ENCODE data around the gene IL6ST. TPM values are rescaled to one million over a fixed set of nuclear protein-coding genes. Genes with fewer than 3 reads are reported as not detected.
"Not testable (repeated sequence)": the region's sequence is repeated elsewhere in the genome, so short reads cannot be mapped to it uniquely, and the experiment has no call there.

The IL6ST gene
- 10 to 100 TPM; 52.7 to 55.4 TPM for total RNA-seq

DNA sequence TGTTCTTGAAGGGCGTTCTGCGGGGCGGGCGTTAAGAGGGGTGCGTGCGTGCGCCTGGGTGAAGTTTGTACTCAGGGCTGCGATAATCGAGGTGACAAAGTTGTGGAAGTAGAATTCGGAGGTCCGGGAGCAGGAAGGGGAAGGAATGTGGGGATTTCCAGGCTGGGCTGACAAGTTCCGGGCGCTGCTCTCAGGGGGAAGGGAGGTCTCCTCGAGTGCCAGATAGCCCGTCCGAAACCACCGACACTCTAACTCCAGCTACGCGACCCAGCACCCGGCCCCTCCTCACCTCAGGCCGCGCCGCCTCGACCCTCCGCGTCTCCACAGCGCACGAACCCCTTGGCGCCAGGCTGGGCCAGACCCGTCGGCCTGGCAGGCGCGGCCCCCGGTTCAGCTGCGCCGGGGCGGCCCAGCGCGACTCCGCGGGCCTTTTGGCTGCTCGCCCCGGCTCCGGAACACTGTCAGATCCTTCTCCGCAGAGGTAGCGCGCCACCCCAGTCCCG lies at the start of gene IL6ST:
IL6ST (minus strand) TSS at position 469 of the 503 bp plus-strand sequence. CDS start 18,685 bp downstream, outside the sequence.
- peak in 1 of 2 donors; percentile 54 for ATAC-seq
- Mint-ChIP-seq H3K27ac (peak within 1 kb of the TSS; percentile 89 to 96), H3K4me3 (peak within 1 kb of the TSS; percentile 93), H3K9me3 (peaks cover 4% of the 10 kb centered on the region), H3K36me3 (peaks cover 22% of the 10 kb centered on the region), H3K4me1 (ENCODE audit: low read depth in 2 of 2) (peaks cover 36 to 51% of the 10 kb centered on the region in 2 donors), H3K27me3 (peaks cover 0 to 10% of the 10 kb centered on the region in 2 donors)
- DNase-seq (ENCODE audit: low spot score): peak; percentile 76

DNA sequence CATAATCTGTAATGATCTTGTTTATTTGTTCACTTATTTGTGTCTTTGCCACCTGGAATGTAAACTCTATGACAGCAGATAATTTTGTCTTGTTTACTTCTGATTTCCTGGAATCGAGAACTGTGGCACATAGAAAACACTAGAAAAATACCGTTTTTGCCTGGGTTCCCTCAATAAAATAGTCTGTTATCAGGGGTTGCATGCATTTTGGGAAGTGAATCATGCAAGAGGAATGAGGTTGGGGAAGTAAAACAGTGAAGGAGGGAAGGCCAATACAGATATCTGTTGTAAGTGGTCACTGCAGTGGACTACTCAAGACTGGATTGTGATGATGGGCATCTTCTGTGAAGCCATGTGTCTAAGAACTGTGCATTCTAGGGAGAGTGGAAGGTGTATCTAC lies 45.2 kb upstream of the IL6ST start:
- no peaks in the 10 kb centered on the region for H3K36me3 Mint-ChIP-seq
- no peak overlapping the region for H3K27ac Mint-ChIP-seq
- ATAC-seq (no peak), DNase-seq (ENCODE audit: low spot score) (no peak)
- peaks cover 0 to 2% of the 10 kb centered on the region in 2 donors for H3K4me1 Mint-ChIP-seq (ENCODE audit: low read depth in 2 of 2)
- H3K27me3 Mint-ChIP-seq: peaks cover 14 to 24% of the 10 kb centered on the region in 2 donors
- H3K4me3 Mint-ChIP-seq: no peak overlapping the region
- H3K9me3 Mint-ChIP-seq: no peaks in the 10 kb centered on the region

DNA sequence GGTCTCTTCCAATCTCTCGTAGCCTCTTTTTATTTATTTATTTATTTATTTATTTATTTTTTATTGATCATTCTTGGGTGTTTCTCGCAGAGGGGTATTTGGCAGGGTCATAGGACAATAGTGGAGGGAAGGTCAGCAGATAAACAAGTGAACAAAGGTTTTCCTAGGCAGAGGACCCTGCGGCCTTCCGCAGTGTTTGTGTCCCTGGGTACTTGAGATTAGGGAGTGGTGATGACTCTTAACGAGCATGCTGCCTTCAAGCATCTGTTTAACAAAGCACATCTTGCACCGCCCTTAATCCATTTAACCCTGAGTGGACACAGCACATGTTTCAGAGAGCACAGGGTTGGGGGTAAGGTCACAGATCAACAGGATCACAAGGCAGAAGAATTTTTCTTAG lies 43.4 kb upstream of the IL6ST start:
- not testable (repeated sequence) for H3K4me1 Mint-ChIP-seq (ENCODE audit: low read depth in 2 of 2); ATAC-seq; H3K36me3 Mint-ChIP-seq; H3K9me3 Mint-ChIP-seq; H3K4me3 Mint-ChIP-seq; H3K27ac Mint-ChIP-seq; DNase-seq (ENCODE audit: low spot score)
- peaks cover 7 to 24% of the 10 kb centered on the region in 2 donors for H3K27me3 Mint-ChIP-seq

DNA sequence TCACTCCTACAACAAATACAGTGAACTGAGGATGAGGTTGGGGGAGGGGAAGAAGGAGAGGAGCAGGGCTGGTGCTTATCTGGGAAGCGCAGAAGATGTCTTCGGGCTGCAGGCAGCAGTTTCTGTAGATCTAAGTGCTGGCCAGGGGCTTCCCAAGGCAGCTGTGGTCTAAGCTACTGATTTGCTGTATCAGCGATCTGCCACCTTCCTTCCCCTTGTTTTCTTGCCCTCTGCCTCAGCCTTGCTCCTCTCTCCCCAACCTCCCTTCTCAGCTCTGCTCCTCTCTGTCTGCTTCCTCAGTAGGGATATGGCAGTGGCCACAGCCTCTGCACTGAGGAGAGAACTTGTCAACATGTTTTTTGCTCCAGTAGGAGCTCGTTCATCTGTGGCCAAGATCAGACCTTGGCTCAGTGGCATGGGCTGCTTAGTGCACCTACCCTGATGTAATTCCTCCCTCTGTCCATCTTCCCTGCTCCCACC lies 42.8 kb upstream of the IL6ST start:
- Mint-ChIP-seq H3K4me1 (ENCODE audit: low read depth in 2 of 2) (peaks cover 0 to 2% of the 10 kb centered on the region in 2 donors), H3K27me3 (peaks cover 6 to 18% of the 10 kb centered on the region in 2 donors), H3K27ac (no peak overlapping the region), H3K9me3 (no peaks in the 10 kb centered on the region), H3K4me3 (no peak overlapping the region), H3K36me3 (no peaks in the 10 kb centered on the region)
- ATAC-seq: no peak
- no peak for DNase-seq (ENCODE audit: low spot score)

DNA sequence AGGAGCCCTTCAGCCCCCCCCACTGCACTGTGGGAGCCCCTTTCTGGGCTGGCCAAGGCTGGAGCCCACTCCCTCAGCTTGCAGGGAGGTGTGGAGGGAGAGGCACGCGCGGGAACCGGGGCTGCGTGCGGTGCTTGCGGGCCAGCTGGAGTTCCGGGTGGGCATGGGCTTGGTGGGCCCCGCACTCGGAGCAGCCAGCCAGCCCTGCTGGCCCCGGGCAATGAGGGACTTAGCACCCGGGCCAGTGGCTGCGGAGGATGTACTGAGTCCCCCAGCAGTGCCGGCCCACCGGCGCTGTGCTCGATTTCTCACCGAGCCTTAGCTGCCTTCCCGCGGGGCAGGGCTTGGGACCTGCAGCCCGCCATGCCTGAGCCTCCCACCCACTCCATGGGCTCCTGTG lies 40.6 kb upstream of the IL6ST start:
- peaks cover 5 to 15% of the 10 kb centered on the region in 2 donors for H3K27me3 Mint-ChIP-seq
- H3K27ac Mint-ChIP-seq; H3K4me1 Mint-ChIP-seq (ENCODE audit: low read depth in 2 of 2); H3K9me3 Mint-ChIP-seq; ATAC-seq; H3K4me3 Mint-ChIP-seq; H3K36me3 Mint-ChIP-seq; DNase-seq (ENCODE audit: low spot score): not testable (repeated sequence)

DNA sequence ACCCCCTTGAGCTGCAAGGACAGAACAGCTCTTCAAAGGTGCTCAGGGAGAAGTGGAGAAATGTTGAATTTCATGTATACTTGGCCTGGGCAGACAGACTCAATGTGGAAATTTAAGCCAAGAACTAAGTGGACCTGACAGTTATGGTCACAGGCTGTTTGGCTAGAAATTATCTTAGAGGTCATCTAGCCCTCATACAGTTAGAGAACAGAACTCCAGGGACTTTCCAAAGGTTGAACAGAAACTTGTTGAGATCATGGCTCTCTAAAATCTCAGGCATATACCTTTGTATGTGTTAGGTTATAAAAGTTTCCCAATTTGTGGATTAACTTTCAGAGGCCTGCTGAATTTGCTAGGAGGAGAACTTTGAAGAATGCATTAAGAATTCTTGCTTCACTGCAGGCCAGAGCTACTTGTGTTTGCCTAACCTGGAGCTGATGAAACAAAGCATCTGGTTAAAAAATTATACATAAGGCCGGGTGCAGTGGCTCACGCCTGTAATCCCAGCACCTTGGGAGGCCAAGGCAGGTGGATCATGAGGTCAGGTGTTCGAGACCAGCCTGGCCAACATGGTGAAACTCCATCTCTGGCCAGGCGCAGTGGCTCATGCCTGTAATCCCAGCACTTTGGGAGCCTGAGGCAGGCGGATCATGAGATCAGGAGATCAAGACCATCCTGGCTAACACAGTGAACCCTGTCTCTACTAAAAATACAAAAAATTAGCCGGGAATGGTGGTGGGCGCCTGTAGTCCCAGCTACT lies 35.3 kb upstream of the IL6ST start:
- H3K36me3 Mint-ChIP-seq; ATAC-seq; H3K4me1 Mint-ChIP-seq (ENCODE audit: low read depth in 2 of 2): not testable (repeated sequence)

DNA sequence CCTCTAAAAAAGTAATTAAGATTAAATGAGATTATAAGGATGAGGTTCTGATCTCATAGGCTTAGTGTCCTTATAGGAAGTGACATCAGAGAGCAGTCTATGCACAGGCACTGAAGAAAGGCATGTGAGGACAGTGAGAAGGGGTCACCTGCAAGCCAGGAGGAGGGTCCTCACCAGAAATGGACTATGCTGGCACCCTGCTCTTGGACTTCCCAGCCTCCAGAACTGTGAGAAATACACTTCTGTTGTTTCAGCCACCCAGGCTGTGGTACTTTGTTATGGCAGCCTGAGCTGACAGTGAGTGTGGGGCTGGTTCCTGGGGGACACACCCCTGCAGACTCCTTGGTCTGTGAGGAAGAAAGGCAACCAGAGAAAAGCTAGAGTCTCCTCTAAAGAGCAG lies 34.7 kb upstream of the IL6ST start:
- DNase-seq (ENCODE audit: low spot score): no peak
- H3K4me3 Mint-ChIP-seq: no peak overlapping the region
- H3K9me3 Mint-ChIP-seq: no peaks in the 10 kb centered on the region
- ATAC-seq: peak in 1 of 2 donors; percentile 55
- no peaks in the 10 kb centered on the region for H3K27me3 Mint-ChIP-seq
- H3K36me3 Mint-ChIP-seq: no peaks in the 10 kb centered on the region
- peaks cover 0 to 6% of the 10 kb centered on the region in 2 donors for H3K4me1 Mint-ChIP-seq (ENCODE audit: low read depth in 2 of 2)
- no peak overlapping the region for H3K27ac Mint-ChIP-seq

More for the DNA sequence above, 35.3 kb upstream of the IL6ST start:
- not testable (repeated sequence) for H3K27ac Mint-ChIP-seq; H3K9me3 Mint-ChIP-seq; H3K27me3 Mint-ChIP-seq; H3K4me3 Mint-ChIP-seq; DNase-seq (ENCODE audit: low spot score)

DNA sequence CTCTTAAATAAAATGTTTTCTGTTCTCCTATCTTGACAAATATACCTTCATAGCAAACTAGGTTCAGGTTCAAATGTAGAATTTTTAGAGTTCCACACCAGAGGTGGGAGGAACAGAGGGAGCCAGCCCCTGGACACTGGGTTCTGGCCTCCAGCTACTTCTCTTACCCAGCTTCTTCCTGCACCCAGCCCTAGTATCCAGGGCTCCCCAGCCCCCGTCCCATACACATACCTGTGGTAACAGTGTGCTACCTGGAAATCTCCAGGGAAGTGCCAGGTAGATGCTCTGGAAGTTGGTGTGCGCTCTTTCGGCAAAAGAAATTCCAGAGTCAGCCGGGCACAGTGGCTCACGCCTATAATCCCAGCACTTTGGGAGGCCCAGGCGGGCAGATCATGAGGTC lies 33.9 kb upstream of the IL6ST start:
- Mint-ChIP-seq H3K27me3 (no peaks in the 10 kb centered on the region), H3K36me3 (no peaks in the 10 kb centered on the region), H3K27ac (no peak overlapping the region), H3K9me3 (no peaks in the 10 kb centered on the region), H3K4me3 (no peak overlapping the region), H3K4me1 (ENCODE audit: low read depth in 2 of 2) (peaks cover 0 to 6% of the 10 kb centered on the region in 2 donors)
- DNase-seq (ENCODE audit: low spot score) (no peak), ATAC-seq (peak in 1 of 2 donors; percentile 56)

DNA sequence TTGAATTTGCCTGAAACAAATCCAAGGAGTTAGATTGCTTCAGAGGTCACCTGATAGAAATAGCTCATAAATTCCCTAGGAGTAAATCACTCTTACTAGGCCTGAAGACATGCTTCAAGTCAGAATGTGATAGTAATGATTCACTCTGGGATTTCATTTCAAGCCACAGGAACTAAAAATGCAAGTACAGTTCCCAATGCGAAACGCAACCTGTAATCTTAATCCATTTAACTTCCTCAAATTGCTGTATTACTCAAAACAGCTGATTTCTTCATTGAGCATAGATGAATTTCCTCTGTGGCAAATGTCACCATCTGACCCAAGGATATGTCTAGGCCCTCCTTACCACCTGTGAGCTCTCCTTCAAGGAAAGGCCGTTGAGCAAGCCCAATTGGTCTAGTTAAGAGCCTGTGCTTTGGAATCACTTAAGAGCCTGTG lies 32.1 kb upstream of the IL6ST start:
- Mint-ChIP-seq H3K4me1 (ENCODE audit: low read depth in 2 of 2) (peaks cover 0 to 6% of the 10 kb centered on the region in 2 donors), H3K27ac (no peak overlapping the region), H3K9me3 (no peaks in the 10 kb centered on the region), H3K27me3 (no peaks in the 10 kb centered on the region), H3K36me3 (no peaks in the 10 kb centered on the region), H3K4me3 (no peak overlapping the region)
- DNase-seq (ENCODE audit: low spot score): no peak
- peak; percentile 73 to 75 for ATAC-seq

DNA sequence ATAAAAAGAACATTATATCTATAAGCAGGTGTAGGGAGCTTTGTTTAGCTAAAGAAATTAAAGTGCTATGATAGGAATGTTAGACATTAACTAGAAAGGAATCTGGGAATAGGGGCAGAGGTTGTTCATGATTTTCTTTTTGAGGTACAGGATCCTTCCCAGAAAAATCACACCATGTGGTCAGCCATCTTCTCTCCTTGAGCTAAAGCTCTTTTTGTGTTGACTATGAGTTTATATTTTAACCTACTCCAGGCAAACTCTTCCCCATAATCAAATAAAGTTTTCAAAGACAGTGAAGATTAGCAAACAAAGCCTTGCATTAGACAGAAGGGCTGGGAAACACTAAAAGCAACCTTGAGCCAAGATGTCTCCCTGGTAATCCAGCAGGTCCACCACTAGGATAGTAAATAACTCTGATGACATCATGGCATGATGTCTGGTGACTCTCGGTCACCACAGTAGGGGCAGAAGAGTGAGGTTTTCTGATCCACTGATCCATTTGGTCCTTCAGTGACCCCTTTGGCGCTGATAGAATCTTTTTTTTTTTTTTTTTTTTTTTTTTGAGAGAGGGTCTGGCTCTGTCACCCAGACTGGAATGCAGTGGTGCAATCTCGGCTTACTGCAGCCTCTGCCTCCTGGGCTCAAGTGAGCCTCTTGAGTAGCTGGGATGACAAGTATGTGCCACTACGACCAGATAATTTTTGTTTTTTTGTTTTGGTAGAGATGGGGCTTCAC lies 30.6 kb upstream of the IL6ST start:
- DNase-seq (ENCODE audit: low spot score): no peak
- H3K4me1 Mint-ChIP-seq (ENCODE audit: low read depth in 2 of 2): peaks cover 0 to 6% of the 10 kb centered on the region in 2 donors
- H3K27ac Mint-ChIP-seq: no peak overlapping the region
- no peaks in the 10 kb centered on the region for H3K9me3 Mint-ChIP-seq
- H3K27me3 Mint-ChIP-seq: no peaks in the 10 kb centered on the region
- H3K4me3 Mint-ChIP-seq: no peak overlapping the region
- ATAC-seq: no peak
- no peaks in the 10 kb centered on the region for H3K36me3 Mint-ChIP-seq

DNA sequence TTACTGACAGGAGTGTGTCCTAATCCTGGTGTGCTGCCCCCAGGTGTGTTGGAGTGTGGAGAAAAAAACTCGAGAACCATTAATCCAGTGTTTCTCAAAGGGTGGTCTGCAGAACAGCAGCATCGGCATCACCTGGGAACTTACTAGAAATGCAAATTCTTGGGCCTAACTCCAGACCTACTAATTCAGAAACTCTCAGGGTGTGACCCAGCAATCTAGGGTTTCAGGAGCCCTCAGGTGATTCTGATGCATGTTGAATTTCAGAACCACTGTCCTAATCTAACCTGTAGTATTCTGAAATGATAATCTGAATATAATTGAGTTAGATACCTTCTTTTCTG lies 30.0 kb upstream of the IL6ST start:
- Mint-ChIP-seq H3K36me3 (no peaks in the 10 kb centered on the region), H3K27ac (no peak overlapping the region), H3K4me3 (no peak overlapping the region), H3K9me3 (no peaks in the 10 kb centered on the region), H3K27me3 (no peaks in the 10 kb centered on the region), H3K4me1 (ENCODE audit: low read depth in 2 of 2) (peaks cover 0 to 6% of the 10 kb centered on the region in 2 donors)
- ATAC-seq (no peak), DNase-seq (ENCODE audit: low spot score) (no peak)

DNA sequence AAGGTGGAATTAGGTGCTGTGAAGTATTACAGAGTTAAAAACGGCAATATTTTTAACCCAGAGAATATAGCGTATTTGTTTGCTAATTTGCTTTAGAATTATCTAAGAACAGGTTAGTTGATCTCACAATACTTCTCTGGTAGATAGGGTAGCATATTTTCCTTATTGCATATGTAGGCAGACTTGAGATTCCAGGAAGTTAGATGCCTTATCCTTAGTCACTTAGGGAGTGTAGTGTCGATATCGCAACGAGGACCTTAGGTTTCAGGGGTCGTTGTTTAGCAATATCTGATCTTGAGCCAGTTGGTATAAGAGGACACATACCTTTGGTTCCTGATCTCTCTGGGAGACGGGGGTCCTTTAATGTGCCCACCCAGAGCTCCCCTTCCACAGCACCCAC lies 28.5 kb upstream of the IL6ST start:
- Mint-ChIP-seq H3K4me1 (ENCODE audit: low read depth in 2 of 2) (peaks cover 0 to 12% of the 10 kb centered on the region in 2 donors), H3K9me3 (no peaks in the 10 kb centered on the region), H3K4me3 (no peak overlapping the region)

DNA sequence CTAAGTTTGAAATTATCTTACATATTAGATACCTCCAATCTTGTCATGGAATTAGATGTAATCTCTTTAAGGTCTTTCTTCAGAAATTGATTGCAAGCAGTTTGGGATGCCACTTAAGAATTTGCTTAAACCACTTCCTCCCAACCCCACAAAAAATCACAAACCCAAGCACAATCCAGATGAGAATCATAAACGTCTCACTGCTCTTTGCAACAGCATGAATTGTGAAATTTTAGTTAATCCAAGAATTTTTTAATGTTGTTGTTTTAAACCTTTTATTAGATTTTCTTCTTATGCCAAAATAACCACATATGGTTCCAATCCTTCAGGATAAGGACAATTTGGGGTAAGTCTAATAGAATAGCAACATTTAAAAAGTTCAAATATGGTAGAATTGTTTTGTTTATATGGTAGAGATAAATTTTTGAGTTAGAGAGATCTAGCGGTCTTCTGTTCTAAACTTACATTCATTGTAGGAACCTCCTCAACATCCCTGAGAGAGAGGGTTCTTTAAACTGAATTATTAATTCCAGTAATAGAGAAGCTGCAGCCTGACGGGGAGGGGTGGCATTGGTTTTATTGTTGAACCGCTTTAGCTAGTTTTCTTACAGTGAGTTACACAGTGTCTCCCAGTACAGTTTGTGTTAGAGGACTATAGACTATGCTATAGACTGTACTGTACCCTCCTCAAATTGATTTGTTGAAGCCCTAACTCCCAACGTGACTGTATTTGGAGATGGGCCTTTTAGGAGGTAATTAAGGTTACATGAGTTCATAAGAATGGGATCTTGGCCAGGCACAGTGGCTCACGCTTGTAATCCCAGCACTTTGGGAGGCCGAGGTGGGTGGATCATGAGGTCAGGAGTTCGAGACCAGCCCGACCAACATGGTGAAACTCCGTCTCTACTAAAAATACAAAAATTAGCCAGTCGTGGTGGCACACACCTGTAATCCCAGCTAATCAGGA lies 24.8 kb upstream of the IL6ST start:
- Mint-ChIP-seq H3K4me1 (ENCODE audit: low read depth in 2 of 2) (peaks cover 0 to 6% of the 10 kb centered on the region in 2 donors), H3K9me3 (peaks cover 4% of the 10 kb centered on the region), H3K27ac (no peak overlapping the region), H3K36me3 (no peaks in the 10 kb centered on the region), H3K27me3 (no peaks in the 10 kb centered on the region), H3K4me3 (no peak overlapping the region)
- DNase-seq (ENCODE audit: low spot score): no peak
- ATAC-seq: no peak

More for the DNA sequence above, 28.5 kb upstream of the IL6ST start:
- DNase-seq (ENCODE audit: low spot score) (no peak), ATAC-seq (no peak)
- Mint-ChIP-seq H3K27ac (no peak overlapping the region), H3K27me3 (no peaks in the 10 kb centered on the region), H3K36me3 (no peaks in the 10 kb centered on the region)

Measured in natural killer cell treated with Interleukin-12 subunit alpha and Interleukin-12 subunit beta and Interleukin-15 and Interleukin-18, amount 100 ng/mL, for 72 hours (primary cell).